DMS79 (cell line): ENCODE data around the gene NOPCHAP1.
"Not testable (repeated sequence)": the region's sequence is repeated elsewhere in the genome, so short reads cannot be mapped to it uniquely, and the experiment has no call there.

Experiments
- DNase-seq: peaks from one replicate; lab custom pipeline; 2025; lab: John Stamatoyannopoulos, UW

The NOPCHAP1 gene

DNA sequence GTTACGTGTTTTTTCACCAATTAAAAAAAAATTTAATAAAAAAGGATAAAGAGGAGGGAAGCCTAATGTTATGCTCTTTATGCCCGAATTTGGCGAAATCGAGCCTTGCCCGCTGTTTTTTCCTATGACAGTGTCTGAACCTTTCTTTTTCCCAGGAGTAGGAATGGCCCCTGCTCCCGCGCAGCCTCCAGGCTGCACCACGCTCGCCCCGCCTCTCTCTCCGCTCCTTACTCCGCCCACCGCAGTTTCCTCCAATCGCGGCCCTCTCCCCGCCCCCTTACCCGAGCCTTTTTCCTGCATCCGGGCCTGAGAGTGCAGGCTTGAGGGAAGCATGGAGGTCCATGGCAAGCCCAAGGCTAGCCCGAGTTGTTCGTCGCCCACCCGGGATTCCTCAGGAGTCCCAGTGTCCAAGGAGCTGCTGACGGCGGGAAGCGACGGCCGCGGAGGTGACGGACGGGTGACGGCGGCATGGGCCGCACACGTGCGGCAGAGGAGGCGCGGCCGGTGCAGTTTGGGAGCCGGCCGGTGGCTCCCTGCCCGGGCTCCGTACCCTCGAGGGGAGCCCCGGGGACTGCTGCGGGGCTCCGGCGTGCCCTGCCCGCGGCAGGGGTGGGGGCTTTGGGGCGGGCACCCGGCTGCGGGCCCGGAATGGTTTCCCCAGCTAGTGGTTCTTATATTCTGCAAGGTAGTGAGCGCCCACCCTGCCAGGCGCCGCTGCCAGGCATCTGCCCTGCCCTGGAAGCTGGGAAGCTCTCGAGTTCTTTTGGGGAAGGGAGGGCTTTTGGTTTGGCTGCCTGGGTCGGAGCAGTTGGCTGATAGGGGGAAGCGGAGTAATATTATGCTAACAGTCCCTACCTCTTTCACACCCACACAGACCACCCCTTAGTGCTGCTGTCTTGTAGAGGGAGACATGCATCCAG is at the start of gene NOPCHAP1:
Gene NOPCHAP1 (plus strand): TSS at position 295 of the 920 bp plus-strand sequence. CDS start 37 bp downstream, at position 332.
- DNase-seq: peak; percentile 87

DNA sequence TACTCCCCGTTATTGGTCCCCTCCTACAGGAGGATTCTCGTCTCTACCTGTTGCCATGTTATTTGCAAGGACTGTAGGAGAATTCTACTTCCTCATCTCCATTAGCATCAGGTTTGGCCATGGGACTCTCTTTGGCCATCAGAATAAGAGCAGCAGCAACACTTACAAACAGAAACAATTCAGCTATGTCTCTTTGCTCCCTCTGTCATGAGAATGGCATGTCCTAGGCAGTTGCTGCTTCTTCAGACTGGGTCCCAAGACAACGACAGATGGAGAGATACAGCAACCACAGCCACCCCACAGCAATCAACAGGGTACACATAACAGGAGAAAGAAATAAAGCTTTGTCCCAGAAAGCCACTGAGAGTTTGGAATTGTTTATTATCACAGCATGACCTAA is 47.7 kb upstream of the NOPCHAP1 start:
- DNase-seq: no peak

- no peak for DNase-seq
These were observed 47.0 kb upstream of the NOPCHAP1 start for GRCh38 chr12:104939089-104939488.

DNA sequence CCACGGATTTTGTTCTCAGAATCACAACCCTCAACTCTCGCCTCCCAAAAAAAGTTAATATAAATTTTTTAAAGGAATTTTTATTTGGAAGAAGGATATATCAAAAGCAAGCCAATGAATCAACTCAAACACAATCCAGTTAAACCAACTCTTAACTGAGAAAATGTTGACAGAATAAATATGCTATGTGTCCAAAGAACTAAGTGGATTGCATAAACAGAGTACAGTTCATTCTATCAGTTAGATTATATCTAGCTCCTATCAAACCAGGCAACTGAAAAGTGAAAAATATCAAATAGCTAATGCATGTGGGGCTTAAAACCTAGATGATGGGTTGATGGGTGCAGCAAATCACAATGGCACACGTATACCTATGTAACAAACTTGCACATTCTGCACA is 44.7 kb upstream of the NOPCHAP1 start:
- DNase-seq: no peak

- DNase-seq: no peak
These were observed 44.0 kb upstream of the NOPCHAP1 start for GRCh38 chr12:104942075-104942474.

DNA sequence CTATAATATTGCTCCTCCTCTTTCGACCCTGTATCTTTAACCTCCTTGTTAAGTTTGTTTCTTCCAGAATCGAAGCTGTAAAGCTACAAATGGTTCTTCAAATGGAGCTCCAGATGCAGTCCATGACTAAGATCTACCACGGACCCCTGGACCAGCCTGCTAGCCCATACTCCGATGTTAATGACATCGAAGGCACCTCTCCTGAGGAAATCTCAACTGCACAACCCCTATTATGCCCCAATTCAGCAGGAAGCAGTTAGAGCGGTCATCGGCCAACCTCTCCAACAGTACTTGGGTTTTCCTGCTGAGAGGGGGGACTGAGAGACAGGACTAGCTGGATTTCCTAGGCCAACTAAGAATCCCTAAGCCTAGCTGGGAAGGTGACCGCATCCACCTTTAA is 42.7 kb upstream of the NOPCHAP1 start:
- DNase-seq: not testable (repeated sequence)

GRCh38 chr12:104944252-104944651 is 41.9 kb upstream of the NOPCHAP1 start:
- DNase-seq: no peak

- not testable (repeated sequence) for DNase-seq
These were observed 37.4 kb upstream of the NOPCHAP1 start for GRCh38 chr12:104948716-104949115.

- DNase-seq: no peak
These were observed 34.2 kb upstream of the NOPCHAP1 start for GRCh38 chr12:104951759-104952509.

GRCh38 chr12:104952816-104953215 is 33.3 kb upstream of the NOPCHAP1 start:
- DNase-seq: peak; percentile 63

- DNase-seq: no peak
These were observed 32.8 kb upstream of the NOPCHAP1 start for GRCh38 chr12:104953323-104953722.

GRCh38 chr12:104955703-104956102 is 30.4 kb upstream of the NOPCHAP1 start:
- DNase-seq: peak; percentile 78

DNA sequence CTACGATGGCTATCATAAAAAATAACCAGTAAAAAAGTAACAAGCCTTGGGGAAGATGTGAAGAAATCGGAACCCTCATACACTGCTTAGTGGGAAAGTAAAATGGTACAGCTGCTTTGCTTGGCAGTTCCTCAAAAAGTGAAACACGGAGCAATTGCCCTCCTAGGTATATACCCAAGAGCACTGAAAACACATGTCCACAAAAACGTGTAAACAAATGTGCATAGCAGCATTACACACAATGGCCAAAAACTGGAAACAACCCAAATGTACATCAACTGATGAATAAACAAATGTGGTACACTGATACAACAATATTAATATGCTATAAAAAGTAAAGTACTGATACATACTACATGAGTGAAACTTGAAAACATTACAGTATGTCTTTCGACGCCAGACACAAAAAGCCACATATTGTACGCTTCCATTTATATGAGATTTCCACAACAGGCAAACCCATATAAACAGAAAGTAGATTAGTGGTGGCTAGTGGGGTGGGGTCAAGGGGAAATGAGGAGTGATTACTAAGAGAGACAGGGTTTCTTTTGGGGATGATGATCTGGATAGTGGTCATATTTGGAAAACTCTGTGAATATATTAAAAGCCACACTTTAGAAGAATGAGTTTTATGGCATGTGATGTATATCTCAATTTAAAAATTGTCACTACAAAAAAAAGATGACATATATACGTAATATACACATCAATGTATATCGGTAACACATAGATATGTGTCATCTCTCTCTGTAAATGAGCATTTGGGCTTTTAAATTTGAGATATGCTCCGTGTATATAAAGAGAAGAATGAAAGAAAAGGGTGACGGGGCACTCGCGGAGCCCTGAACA is 29.0 kb upstream of the NOPCHAP1 start:
- DNase-seq: peak; percentile 33

- no peak for DNase-seq
These were observed 28.5 kb upstream of the NOPCHAP1 start for GRCh38 chr12:104957719-104958000.

- DNase-seq: peak; percentile 81
These were observed 27.9 kb upstream of the NOPCHAP1 start, which contains the start of gene SLC41A2 for GRCh38 chr12:104958001-104958804. SLC41A2 (minus strand) TSS chr12:104958290; CDS start chr12:104928527, 29,763 bp downstream.

GRCh38 chr12:104958805-104959334 is 27.2 kb upstream of the NOPCHAP1 start:
- peak; percentile 83 for DNase-seq

DNA sequence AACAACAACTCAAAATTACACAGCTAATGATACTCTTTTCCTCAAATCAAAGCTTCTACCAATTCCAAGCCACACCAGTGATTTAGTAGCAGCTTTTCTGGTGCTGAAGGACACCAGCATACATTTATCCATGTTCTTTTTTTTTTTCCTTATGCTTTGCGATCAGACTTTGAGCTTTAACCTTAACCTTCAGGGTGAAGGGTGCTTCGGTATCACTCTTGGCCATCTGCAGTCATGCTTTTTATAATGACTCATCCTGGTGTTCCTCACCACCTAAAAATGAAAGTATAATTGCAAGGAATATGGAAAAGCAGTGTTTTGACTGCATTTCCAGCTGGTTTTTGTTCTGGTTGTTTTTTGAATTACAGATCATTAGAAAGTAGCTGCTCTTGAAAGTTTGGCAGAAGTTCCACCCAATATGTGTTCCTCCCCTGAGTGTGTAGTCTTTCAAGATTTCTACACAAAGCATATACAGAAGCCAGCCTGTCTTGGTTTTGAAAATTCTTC is 26.7 kb upstream of the NOPCHAP1 start:
- no peak for DNase-seq

GRCh38 chr12:104960464-104960863 is 25.7 kb upstream of the NOPCHAP1 start:
- DNase-seq: no peak

DNA sequence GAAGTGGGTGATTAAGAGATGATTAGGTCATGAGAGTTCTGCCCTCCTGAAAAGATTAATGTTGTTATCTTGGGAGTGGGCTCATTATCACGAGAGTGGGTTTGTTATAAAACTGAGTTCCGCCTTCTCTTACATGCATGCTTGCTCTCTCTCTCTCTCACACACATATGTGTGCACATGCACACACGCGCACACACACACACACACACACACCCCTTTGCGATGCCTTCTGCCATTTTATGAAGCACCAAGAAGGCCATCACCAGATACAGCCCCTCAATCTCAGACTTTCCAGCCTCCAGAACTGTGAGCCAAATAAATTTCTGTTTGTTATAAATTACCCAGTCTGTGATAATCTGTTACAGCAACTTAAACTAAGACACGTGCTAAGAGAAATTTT is 22.4 kb upstream of the NOPCHAP1 start:
- no peak for DNase-seq

GRCh38 chr12:104964167-104964855 is 21.8 kb upstream of the NOPCHAP1 start:
- peak; percentile 45 for DNase-seq
